Measurements from ENCODE around the gene IQGAP2.
A peak's percentile ranks its signal among the peaks of the same experiment; 100 is the strongest.
"Not testable (repeated sequence)": the region's sequence is repeated elsewhere in the genome, so short reads cannot be mapped to it uniquely, and the experiment has no call there.

The IQGAP2 gene

GRCh38 chr5:76583163-76584047 is 180.3 kb downstream of the IQGAP2 start:
- no peak for DNase-seq

DNA sequence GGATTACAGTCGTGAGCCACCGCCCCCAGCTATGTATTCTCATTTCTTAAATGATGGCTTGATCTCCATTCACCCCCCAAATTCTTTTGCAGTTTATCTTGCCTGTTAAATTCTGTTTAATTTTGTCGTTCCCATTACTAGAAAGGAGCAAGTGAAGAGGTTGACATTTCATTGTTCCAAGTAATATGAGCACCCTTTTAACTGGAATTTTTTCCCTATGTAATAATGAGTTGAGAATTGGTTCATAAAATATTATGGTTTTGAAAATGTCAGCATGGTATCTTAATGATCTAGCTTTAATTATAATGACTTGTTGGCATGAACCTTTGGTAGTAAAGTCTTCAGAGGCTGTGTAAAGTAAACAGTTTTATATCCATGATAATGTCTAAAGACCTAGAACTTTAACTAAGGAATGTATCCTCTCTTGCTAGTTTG is 182.7 kb downstream of the IQGAP2 start:
- no peak for DNase-seq

GRCh38 chr5:76586531-76586930 is 183.4 kb downstream of the IQGAP2 start:
- no peak for DNase-seq

GRCh38 chr5:76590027-76590426 is 186.9 kb downstream of the IQGAP2 start:
- no peak for DNase-seq

DNA sequence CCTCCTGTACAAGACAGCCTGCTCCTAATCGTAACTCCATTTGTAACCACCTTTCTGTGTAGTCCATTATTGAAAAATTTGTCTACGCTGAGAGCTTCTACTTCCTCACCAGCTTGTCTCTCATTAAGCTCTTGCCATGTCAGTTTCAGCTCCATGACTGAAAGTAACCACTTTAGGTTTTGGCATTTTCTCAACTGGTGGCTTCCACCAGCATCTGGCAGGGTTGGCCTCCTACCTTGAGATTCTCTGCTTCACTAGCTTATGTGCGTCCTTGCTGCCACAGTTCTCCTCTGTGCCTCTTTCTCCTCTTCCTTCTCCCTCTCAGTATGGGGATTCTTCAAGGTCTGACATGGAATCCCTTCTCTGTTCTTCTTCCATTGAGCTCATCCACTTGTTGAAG is 188.3 kb downstream of the IQGAP2 start:
- no peak for DNase-seq

GRCh38 chr5:76592692-76593091 is 189.6 kb downstream of the IQGAP2 start:
- DNase-seq, result no peak

DNA sequence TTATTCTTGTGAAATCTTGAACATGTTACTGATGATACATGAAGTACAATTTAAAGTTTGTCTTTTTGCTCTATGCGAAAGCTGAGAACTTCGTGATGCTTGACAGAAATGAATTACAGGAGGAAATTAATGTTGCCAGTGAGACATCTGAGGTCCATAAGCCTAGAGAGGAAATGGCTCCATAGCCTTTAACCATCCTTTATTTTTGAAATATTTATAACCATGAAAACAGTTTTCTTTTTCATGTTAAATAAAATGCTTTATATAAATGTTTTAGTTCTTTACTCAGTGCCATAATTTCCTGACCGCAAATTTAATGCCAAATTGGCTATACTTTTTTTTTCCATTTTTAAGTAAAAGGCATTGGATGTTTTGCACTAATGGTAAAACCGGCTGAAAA is 191.0 kb downstream of the IQGAP2 start:
- DNase-seq, result no peak

DNA sequence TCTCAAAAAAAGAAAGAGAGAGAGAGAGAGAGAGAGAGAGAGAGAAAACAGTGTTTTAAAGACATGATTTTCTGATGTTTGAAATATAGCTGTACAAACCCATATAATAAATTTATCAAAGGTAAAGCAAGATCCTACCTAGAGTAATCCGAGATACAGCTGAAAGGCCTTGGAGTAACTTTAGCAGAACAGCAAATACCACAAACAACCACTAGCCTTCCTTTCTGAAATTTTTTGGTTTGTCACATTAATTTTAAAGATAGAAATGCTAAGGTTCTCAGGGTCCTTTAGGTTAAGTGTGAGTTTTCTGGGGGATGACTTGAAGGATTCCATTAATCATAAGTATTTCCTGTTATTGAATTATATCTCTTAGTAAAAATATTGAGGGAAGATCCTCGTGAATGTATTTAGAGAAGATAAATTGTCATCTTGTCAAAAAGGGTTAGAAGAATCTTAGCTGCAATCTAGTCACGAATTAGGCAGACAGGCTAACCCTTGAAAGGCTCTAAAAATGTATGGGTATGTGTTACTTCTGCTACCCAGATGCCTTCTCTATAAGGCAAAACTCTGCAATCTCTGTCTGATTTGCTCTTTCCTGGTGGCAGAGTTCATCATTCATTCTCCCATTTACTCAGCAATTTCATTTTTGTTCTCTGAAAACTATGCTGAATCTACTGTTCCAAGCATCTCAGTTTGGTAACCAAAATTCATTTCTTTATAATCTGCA is 192.8 kb downstream of the IQGAP2 start:
- no peak for DNase-seq

DNA sequence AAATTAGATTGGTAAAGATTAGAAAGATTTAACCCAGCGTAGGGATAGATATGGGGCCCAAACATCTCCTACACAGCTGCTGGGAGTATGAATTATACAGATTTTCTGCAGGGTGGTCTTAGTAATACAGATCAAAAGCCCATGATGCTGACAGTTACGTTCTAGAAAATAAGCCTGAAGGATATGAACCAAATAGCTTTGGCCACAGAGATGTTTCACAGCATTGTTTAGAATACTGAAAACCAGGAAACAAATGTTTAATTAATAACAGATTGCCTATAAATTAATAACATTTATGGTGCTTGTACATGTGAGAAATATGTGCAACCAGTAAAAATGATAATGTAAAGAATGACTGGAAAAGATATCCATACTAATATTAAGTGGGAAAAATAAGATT is 195.4 kb downstream of the IQGAP2 start:
- no peak for DNase-seq

- DNase-seq, result no peak
Measured at GRCh38 chr5:76600716-76601115, 197.6 kb downstream of the IQGAP2 start.

GRCh38 chr5:76601470-76601869 is 198.4 kb downstream of the IQGAP2 start:
- peak; percentile 23 for DNase-seq

DNA sequence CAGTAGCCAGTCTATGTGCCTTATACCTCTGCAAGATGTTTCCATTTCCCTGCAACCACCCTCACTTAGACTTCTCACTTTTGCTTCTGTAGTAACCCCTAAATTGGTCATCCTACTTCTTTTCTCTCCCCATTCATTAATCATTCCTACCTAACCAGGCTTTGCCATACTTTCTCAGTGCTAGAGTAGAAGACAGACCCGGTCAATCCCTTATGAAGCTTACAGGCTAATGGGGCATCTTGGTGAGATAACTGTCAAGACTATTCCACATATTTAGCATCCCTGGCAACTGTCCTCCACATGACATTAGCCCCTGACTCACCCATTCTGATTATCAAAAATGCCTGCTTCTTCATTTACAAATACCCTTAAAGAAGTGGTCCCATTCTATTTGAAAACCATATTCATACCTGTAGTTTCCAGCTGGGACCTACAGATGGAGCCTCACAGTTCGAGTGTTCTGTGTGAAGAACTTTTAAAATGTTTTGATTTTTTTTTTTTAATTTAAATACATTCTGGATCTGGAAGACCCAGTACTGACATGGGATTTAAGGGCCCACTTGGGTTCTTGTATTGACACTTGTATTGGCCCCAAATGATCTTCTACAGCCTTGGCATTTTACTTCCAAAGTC is 199.1 kb downstream of the IQGAP2 start:
- DNase-seq, result no peak

DNA sequence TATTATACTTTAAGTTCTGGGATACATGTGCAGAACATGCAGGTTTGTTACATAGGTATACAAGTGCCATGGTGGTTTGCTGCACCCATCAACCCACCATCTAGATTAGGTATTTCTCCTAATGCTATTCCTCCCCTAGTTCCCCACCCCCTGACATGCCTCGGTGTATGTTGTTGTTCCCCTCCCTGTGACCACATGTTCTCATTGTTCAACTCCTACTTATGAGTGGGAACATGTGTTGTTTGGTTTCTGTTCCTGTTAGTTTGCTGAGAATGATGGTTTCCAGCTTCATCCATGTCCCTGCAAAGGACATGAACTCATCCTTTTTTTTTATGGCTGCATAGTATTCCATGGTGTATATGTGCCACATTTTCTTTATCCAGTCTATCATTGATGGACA is 200.9 kb downstream of the IQGAP2 start:
- DNase-seq, result not testable (repeated sequence)

- no peak for DNase-seq
Measured at GRCh38 chr5:76604838-76605237, 201.8 kb downstream of the IQGAP2 start.

DNA sequence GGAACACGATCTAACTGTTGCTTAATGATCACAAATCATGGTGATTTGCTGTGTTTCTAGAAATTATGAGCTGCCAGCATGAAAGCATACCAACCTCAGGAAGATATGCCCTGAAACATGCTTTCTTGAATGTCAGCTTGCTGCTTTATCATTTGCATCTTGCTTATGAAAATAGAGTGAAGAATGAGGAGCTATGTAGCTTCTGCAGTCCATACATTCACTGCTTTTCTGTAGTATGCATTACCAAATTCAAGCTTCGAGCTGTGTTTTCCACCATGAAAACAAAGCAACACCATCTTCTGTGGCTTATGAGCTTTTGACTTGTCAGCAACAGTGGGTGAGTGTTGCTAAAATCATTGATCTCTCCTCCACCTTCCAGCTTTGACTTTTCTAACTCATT is 203.6 kb downstream of the IQGAP2 start:
- no peak for DNase-seq

GRCh38 chr5:76607353-76607871 is 204.3 kb downstream of the IQGAP2 start:
- no peak for DNase-seq

DNA sequence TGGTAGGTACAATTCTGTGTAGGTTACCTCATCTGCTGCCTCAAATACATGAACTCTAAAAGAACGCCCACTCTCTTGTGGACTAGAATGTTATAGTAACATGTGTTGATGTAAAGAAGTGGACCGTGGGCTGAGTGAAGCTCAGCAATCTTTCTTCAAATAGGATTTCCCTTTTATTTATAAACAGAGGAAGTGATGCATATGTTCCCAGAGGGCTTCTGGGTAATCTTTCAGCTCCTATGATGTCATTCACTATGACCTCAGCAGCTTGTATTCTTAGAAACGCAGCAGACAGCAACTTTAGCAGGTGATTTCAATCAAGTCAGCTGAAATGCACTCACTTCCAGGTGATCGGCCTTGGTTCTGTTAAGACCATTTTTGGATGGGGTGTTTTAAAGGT is 205.7 kb downstream of the IQGAP2 start:
- no peak for DNase-seq

- no peak for DNase-seq
Measured at GRCh38 chr5:76610196-76610595, 207.1 kb downstream of the IQGAP2 start.

- DNase-seq, result no peak
Measured at GRCh38 chr5:76612942-76613341, 209.9 kb downstream of the IQGAP2 start.

- no peak for DNase-seq
Measured at GRCh38 chr5:76615759-76616158, 212.7 kb downstream of the IQGAP2 start.

DNA sequence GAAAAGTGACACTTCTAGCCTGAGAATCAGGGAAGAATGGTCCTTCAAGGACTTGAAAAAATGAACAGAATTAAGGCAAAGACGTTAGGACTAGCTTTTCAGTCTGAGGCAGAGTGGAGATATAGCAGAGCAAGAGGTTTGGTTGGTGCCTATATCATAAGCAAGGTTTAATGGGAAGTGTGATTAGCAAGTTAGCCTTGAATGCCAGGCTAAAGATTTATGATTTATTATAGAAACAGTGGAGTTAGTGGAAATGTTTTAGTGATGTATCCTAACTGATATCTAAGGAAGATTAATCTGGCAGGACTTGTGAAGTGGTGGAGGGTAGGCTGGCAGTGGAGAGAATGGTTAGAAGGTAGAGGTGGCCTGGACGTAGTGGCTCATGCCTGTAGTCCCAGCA is 213.1 kb downstream of the IQGAP2 start:
- no peak for DNase-seq

GRCh38 chr5:76617229-76617628 is 214.1 kb downstream of the IQGAP2 start:
- DNase-seq, result no peak

DNA sequence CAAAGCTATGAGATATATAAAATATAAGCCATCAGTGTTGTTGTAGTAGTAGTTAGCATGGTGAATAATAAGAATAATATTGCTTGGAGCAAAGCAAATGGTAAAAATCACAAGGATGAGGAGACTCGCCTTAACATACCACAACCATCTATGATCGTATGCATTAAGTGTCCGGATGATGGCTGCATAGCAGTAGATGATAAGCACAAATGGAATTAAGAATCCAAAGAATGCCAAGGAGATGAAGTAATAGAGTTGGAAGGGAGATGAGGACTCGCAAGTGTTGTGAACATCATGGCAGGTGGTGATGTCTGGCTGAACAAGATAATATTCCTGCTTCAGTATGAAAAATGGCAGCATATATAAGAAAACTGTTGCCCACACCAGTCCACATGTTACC is 214.6 kb downstream of the IQGAP2 start:
- no peak for DNase-seq

- DNase-seq, result no peak
Measured at GRCh38 chr5:76620166-76620565, 217.1 kb downstream of the IQGAP2 start.
